DMS153 (cell line): ENCODE data around the gene TTF2.
"Not testable (repeated sequence)": the region's sequence is repeated elsewhere in the genome, so short reads cannot be mapped to it uniquely, and the experiment has no call there.

Experiments
- DNase-seq: peaks from one replicate; lab custom pipeline; 2025; lab: John Stamatoyannopoulos, UW

TTF2 gene

GRCh38 chr1:117093870-117094621 is 33.9 kb downstream of the TTF2 start:
- DNase-seq = no peak

GRCh38 chr1:117094841-117095604 is 34.9 kb downstream of the TTF2 start:
- no peak for DNase-seq

GRCh38 chr1:117096951-117097408 is 36.9 kb downstream of the TTF2 start:
- no peak for DNase-seq

GRCh38 chr1:117097443-117097842 is 37.3 kb downstream of the TTF2 start:
- no peak for DNase-seq

GRCh38 chr1:117098287-117098890 is 38.3 kb downstream of the TTF2 start:
- no peak for DNase-seq

- DNase-seq = no peak
These were observed 41.2 kb downstream of the TTF2 start for GRCh38 chr1:117101334-117101733.

- DNase-seq = not testable (repeated sequence)
These were observed 41.7 kb downstream of the TTF2 start for GRCh38 chr1:117101858-117102257.

GRCh38 chr1:117104986-117105385 is 44.9 kb downstream of the TTF2 start:
- DNase-seq = no peak

DNA sequence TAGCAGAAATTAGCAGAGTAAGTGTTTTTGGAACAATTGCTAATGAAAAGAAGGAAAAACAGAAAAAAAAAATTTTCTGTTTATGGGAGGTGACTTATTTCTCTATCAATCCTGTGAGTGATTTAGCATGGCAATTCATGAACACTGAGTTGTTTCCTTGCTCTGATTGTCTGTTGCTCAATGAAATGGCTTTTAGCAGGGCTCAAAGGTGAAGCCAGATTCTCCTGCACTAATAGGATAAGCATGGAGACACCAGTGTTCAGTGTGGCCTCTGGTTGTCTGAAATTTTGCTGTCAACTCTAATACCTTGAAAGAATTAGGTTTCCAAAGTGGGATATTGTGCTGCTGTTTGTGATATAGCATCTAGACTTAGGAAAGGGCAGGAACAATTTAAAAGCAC is 45.6 kb downstream of the TTF2 start:
- no peak for DNase-seq

DNA sequence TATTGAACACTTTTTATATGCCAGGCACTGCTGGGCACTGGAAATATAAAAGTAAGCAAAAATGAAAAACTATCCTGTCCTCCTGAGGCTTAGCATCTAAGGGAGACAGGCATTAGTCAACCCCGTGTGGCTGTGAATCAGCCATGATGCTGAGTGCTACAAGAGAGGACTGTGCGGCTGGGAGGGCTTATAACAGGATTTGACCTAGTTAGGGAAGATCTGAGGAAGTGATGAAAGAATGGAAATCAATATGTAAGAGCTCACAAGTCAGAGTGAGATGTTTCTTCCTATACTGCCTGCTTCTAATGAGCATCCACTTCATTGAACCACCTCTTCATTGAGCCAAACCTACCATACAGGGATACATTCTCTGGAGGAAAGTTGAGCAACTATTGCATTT is 46.4 kb downstream of the TTF2 start:
- no peak for DNase-seq

GRCh38 chr1:117107364-117107763 is 47.2 kb downstream of the TTF2 start:
- DNase-seq = no peak

DNA sequence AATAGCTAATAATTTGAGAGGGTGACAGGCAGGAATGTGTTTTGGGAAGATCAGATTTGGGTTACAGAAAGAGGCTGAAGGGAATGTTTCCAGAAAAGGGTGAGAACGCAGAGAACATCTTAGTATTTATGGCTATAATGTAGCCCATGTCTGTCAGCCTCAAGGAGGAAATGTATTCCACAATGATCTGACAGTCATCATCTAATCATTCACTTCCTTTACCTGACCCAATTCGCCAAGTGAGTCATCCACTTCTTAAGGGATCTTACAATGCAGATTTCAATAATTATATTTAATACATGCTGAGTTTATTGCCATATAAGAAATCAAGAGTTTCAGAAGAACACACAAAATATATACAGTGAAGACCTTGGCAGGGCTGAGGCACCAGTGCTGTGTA is 50.6 kb downstream of the TTF2 start:
- no peak for DNase-seq

DNA sequence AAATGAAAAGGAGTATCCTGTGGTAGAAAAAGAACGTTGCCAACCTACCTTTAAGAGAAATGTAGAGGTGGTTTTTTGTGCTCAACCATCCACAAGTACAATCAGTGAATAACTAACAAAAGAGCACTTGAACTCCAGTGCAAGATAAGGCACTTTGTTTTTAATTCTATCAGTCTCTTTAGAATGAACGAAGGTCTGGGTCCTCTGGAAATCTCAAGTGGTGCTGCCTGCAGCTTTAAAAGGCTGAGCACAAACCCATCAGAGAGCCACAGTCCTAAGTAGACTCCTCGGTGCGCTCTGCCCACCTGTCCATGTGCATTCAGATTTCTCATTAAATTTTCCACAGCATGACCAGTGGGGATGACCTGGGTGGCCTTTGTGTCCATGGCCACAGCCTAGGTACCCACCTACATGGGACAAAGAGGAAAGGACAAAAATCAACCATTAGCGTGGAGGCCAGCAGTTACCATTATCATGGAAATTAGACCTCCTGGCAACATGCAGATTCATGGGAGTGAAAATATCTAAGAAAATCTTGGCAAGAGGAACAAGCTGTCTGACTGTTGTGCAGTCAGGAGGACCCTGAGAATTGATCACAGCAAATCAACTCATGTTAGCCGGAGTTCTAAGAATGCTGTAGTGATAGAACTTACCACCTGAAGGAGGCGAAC is 52.1 kb downstream of the TTF2 start:
- DNase-seq = no peak

GRCh38 chr1:117113199-117113598 is 53.1 kb downstream of the TTF2 start:
- no peak for DNase-seq

- no peak for DNase-seq
These were observed 54.8 kb downstream of the TTF2 start for GRCh38 chr1:117114877-117115276.

- no peak for DNase-seq
These were observed 56.1 kb downstream of the TTF2 start for GRCh38 chr1:117116090-117116783.

- no peak for DNase-seq
These were observed 56.6 kb downstream of the TTF2 start for GRCh38 chr1:117116784-117117130.

- no peak for DNase-seq
These were observed 57.6 kb downstream of the TTF2 start for GRCh38 chr1:117117697-117118096.

GRCh38 chr1:117118137-117118536 is 58.0 kb downstream of the TTF2 start:
- no peak for DNase-seq

- DNase-seq = not testable (repeated sequence)
These were observed 59.0 kb downstream of the TTF2 start for GRCh38 chr1:117119144-117119543.

DNA sequence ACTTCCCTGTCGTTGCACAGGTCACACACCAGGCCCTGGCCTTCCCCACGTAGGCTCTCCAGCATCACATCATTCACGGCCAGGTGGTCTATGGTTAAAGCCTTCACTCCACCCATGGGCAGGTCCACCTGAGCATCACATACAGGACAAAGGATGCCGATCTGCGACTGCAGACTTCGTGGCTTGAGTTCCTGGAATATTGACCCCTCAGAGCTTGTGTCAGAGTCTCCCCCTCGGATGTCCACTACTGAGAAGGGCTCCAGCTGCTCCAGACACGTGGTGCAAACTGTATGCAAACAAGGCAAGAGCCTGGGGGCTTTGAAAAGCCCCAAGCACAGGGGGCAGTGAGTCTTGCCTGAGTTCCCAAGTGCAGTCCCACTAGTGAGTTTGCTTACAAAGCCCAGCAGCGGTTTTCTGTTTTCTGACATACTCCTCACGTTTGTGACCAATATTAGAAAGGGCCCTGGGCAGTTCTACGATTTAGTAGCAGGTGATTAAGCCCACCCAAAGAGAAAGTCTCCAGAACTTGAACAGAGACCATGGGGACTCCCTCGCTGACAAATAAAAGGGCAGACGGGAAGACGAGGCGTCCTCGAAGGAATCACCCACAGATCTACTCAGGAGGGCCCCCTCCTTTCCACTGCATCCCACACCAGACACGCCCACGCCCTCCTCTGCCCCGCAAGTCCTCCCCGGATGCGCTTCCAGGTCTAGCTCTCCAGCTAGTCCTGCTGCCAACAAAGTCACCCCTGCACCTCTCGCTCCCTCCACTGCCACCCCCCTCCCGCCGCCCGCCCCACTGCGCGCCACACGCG is 60.9 kb downstream of the TTF2 start:
- no peak for DNase-seq
